Hair follicle dermal papilla cell (primary cell): Measurements from ENCODE around the gene ZNF274. TPM values are rescaled to one million over a fixed set of nuclear protein-coding genes. Genes with fewer than 3 reads are reported as not detected.

Experiments
- total RNA-seq: library from RNA; depleted of rRNA; stranded (reverse); fragments of >200 nt; gene quantifications from 2 replicates; pipeline ENCODE4 v1.2.3, GENCODE V29; 2012

ZNF274 gene
- total RNA-seq = 22.0 and 28.7 TPM in 2 replicates

GRCh38 chr19:58182989-58183816 is at the start of gene ZNF274:
TSS of gene ZNF274 (plus strand) at chr19:58183061. CDS start at chr19:58183966, 905 bp downstream.

GRCh38 chr19:58150328-58150921 is 32.4 kb upstream of the ZNF274 start, which contains the start of gene ZNF329:
TSS of gene ZNF329 (minus strand) at chr19:58150789. CDS start at chr19:58129503, 21,286 bp downstream.

GRCh38 chr19:58228585-58229254 is 45.9 kb downstream of the ZNF274 start, which contains the start of gene ZNF544:
TSS of gene ZNF544 (plus strand) at chr19:58228914. CDS start at chr19:58244024, 15,110 bp downstream.

Other genes starting within 250 kb of the ZNF274 start
- 3.9 and 6.3 TPM in 2 replicates for gene ZNF418, start 247.7 kb upstream of the ZNF274 start, total RNA-seq
- gene ZNF256, start 235.4 kb upstream of the ZNF274 start, total RNA-seq = 5.3 and 7.5 TPM in 2 replicates
- not detected in 2 replicates for gene C19orf18, start 208.5 kb upstream of the ZNF274 start, total RNA-seq
- 19.5 and 25.9 TPM in 2 replicates for gene ZNF606, start 180.2 kb upstream of the ZNF274 start, total RNA-seq
- not detected in 2 replicates for gene ZSCAN1, start 149.0 kb upstream of the ZNF274 start, total RNA-seq
- gene ZNF135, start 123.8 kb upstream of the ZNF274 start, total RNA-seq = 7.3 and 8.0 TPM in 2 replicates
- 59.3 and 61.7 TPM in 2 replicates for gene ZSCAN18, start 84.8 kb upstream of the ZNF274 start, total RNA-seq
- 18.7 and 21.6 TPM in 2 replicates for gene ZNF329, start 32.3 kb upstream of the ZNF274 start, total RNA-seq
- 33.3 and 46.7 TPM in 2 replicates for gene ZNF544, start 45.9 kb downstream of the ZNF274 start, total RNA-seq
- 11.3 and 12.8 TPM in 2 replicates for gene ZNF8, start 95.9 kb downstream of the ZNF274 start, total RNA-seq
- gene ERVK3-1, start 122.3 kb downstream of the ZNF274 start, total RNA-seq = 26.4 and 31.9 TPM in 2 replicates
- 3.4 and 3.6 TPM in 2 replicates for gene ZSCAN22, start 143.9 kb downstream of the ZNF274 start, total RNA-seq
- gene A1BG, start 170.4 kb downstream of the ZNF274 start, total RNA-seq = 3.2 and 9.2 TPM in 2 replicates
- 0.81 and 1.2 TPM in 2 replicates for gene ZNF497, start 179.7 kb downstream of the ZNF274 start, total RNA-seq
- 3.2 and 3.6 TPM in 2 replicates for gene ZNF837, start 198.0 kb downstream of the ZNF274 start, total RNA-seq
- 1,108 and 1,201 TPM in 2 replicates for gene RPS5, start 204.2 kb downstream of the ZNF274 start, total RNA-seq
- 0.32 TPM in 1 of 2 replicates, not detected in the other for gene RNF225, start 212.6 kb downstream of the ZNF274 start, total RNA-seq
- 15.8 and 18.3 TPM in 2 replicates for gene ZNF584, start 225.6 kb downstream of the ZNF274 start, total RNA-seq